AG09319 (cell line): ENCODE results near the gene SLC38A3.

Source experiments
- DNase-seq: peaks from one replicate; pipeline ENCODE4 v3.0.0-alpha.2; 2010; ENCODE audit warnings: low read depth; ENCODE audit errors: extremely low read depth
- TF ChIP-seq, protein P1 (sequence below): IDR thresholded peaks from 2 replicates; pipeline ENCODE4 v1.5.1; 2011; ENCODE audit warnings: low read depth, mild to moderate bottlenecking, inconsistent platforms, low read length, moderate library complexity

Gene SLC38A3

DNA sequence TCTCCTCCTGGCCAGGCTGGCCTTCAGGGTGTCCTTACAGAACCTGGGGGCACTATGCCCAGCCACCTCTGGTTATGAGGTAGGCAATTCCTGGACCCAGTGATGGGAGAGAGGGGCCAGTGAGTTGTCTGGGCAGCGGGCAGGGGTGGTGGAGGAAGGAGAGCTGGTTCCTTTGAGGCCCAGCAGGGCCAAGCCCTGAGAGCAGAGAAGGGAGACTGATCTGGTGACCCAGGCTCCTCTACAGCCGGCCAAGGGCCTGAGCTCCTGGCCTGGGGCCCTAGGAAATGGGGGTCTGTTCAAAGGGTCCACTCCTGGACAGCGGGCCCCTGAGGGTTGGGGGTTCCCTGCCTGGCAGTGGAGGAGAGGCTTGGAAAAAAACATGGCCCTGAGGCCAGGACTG is 7.9 kb downstream of the SLC38A3 start:
- no peak for DNase-seq
- TF ChIP-seq, protein P1, sequence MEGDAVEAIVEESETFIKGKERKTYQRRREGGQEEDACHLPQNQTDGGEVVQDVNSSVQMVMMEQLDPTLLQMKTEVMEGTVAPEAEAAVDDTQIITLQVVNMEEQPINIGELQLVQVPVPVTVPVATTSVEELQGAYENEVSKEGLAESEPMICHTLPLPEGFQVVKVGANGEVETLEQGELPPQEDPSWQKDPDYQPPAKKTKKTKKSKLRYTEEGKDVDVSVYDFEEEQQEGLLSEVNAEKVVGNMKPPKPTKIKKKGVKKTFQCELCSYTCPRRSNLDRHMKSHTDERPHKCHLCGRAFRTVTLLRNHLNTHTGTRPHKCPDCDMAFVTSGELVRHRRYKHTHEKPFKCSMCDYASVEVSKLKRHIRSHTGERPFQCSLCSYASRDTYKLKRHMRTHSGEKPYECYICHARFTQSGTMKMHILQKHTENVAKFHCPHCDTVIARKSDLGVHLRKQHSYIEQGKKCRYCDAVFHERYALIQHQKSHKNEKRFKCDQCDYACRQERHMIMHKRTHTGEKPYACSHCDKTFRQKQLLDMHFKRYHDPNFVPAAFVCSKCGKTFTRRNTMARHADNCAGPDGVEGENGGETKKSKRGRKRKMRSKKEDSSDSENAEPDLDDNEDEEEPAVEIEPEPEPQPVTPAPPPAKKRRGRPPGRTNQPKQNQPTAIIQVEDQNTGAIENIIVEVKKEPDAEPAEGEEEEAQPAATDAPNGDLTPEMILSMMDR = no peak

DNA sequence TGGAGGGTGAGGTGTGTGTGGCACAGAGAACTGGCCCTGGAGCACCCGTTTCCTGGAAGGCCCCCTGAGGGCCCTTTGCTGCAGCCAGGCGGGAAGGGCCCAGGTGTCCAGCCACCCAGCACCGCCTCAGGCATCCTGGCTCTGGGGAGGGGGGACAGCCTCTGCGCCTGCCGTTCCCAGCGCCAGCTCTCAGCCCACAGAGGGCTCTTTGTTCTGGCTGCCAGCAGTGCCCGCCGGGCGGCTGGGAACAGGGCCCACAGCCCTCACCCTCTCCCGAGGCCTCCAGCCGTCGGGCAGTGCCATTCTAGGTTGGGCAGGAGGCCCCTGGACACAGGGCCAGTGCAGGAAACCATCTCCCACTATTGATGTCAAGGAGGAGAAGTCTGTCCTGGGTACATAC is 8.3 kb downstream of the SLC38A3 start:
- TF ChIP-seq, protein P1 = no peak
- no peak for DNase-seq

DNA sequence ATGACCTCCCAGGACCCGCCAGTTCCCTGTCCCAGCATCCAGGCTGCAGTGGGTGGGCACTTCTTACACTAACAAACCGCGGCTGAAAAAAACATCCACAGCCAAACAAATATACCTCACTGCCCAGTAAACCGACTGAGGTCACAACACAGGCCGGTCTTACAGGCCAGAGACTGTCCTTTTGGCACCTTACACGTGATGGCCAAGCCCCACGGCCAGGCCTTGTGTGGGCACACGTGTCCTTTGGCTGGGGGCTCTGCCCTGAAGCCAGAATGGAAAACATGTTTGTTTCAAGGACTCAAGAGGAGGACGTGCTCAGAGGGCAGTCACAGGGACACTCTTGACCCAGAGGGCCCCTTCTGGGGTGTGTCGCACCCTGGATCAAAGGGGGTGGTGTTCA is 9.8 kb downstream of the SLC38A3 start:
- TF ChIP-seq, protein P1 = no peak
- no peak for DNase-seq

DNA sequence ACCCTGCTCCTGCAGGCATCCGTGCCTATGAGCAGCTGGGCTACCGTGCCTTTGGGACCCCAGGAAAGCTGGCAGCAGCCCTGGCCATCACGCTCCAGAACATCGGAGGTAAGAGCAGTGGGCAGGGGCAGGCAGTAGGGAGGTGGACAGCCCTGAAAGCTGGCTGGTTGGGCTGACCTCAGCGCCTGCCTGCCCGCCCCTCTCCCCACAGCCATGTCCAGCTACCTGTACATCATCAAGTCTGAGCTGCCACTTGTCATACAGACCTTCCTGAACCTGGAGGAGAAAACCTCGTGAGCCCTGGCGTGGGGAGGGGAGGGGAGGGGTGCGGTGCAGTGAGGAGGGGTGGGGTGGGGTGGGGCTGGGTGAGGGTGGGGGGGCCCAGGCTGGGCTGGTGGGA is 10.5 kb downstream of the SLC38A3 start:
- DNase-seq = no peak

DNA sequence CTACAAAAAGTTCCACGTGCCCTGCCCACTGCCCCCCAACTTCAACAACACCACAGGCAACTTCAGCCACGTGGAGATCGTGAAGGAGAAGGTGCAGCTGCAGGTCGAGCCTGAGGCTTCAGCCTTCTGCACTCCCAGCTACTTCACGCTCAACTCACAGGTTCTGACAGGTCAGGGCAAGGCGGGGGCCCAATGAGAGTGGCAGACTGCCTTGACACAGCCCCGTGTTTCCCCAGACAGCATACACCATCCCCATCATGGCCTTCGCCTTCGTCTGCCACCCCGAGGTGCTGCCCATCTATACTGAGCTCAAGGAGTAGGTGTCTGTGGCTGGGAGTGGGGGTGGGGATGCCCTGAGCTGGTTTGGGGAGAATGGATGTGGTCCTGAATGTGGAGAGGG is 12.6 kb downstream of the SLC38A3 start:
- DNase-seq = no peak
- TF ChIP-seq, protein P1 = no peak

More for the DNA sequence above, 10.5 kb downstream of the SLC38A3 start:
- TF ChIP-seq, protein P1 = no peak

DNA sequence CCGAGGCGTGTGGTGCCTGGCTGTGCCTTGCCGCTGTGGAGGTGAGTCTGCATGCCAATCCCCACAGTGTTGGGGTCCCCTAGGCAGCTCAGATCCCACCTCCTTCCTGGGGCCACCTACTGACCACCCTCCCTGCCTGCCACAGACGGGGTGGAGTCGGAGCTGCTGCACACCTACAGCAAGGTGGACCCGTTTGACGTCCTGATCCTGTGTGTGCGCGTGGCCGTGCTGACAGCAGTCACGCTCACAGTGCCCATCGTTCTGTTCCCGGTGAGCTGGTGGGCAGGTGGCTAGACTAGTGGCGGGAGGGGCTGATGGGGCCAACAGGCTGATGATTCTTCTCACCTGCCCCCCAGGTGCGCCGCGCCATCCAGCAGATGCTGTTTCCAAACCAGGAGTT is 13.4 kb downstream of the SLC38A3 start:
- TF ChIP-seq, protein P1 = no peak
- no peak for DNase-seq

DNA sequence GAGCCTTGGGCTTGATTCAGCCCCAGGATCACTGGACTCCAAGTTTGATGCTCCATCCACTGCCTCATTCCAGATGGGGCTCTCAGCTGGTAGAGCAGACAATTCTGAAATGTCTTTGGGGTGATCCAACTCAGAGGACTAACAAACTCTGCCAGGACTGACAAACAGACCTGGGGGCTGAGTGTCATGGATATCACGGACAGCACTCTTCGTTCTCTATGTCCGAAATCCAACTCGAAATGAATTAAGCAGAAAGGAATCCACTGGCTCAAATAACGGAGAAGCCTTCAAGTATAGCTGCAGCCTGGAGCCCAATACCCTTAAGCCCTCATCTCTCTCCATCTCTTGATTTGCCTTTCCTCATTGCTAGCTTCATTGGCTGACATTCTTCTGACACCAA is 14.2 kb downstream of the SLC38A3 start:
- DNase-seq = no peak
- TF ChIP-seq, protein P1 = no peak

DNA sequence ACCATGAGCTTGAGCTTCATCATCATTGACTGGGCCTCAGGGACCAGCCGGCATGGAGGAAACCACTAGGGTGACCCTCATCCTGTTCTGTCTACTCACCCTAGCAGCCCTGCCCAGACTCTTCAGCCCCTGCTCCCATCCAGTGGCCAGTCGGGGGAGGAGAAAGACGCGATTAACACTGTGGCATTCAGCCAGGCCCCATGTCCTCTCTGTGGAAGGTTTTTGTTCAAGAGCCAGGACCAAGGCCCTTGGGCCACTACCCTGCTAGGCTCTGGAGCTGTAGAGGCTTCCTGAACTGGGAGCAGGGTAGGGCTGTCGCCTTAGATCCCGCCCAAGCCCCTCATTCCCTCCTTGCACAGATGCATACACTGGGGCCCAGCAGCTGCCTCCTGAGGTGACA is 15.0 kb downstream of the SLC38A3 start:
- TF ChIP-seq, protein P1 = no peak
- no peak for DNase-seq
